ENCODE measurements around the gene LRP8.

The LRP8 gene

GRCh38 chr1:53278298-53278725, 49.6 kb downstream of the LRP8 start:
- TF ChIP-seq POLR2AphosphoS5 (IDR thresholded peaks at IDR 0.05; ENCODE audit: low read depth, low read length) (no peak), TAF1 (IDR thresholded peaks at IDR 0.05; ENCODE audit: borderline replicate concordance, insufficient read depth, low read length) (no peak), SIN3A (IDR thresholded peaks at IDR 0.05; ENCODE audit: borderline replicate concordance, insufficient read depth, low read length) (no peak), FOXP2 (optimal IDR thresholded peaks at IDR 0.05; ENCODE audit: borderline replicate concordance, extremely low read depth, extremely low read length, insufficient read depth) (no peak), REST (IDR thresholded peaks at IDR 0.05; ENCODE audit: insufficient read depth in 1 of 2, low read depth in 2 of 2, low read length in 2 of 2) (no peak)

- TF ChIP-seq POLR2AphosphoS5 (IDR thresholded peaks at IDR 0.05; ENCODE audit: low read depth, low read length): no peak
- TF ChIP-seq FOXP2 (optimal IDR thresholded peaks at IDR 0.05; ENCODE audit: borderline replicate concordance, extremely low read depth, extremely low read length, insufficient read depth): no peak
These were observed 50.5 kb downstream of the LRP8 start for GRCh38 chr1:53277326-53277725.

GRCh38 chr1:53276902-53277281, 51.0 kb downstream of the LRP8 start:
- TF ChIP-seq POLR2AphosphoS5 (IDR thresholded peaks at IDR 0.05; ENCODE audit: low read depth, low read length): no peak
- no peak for TF ChIP-seq SIN3A (IDR thresholded peaks at IDR 0.05; ENCODE audit: borderline replicate concordance, insufficient read depth, low read length)
- TF ChIP-seq FOXP2 (optimal IDR thresholded peaks at IDR 0.05; ENCODE audit: borderline replicate concordance, extremely low read depth, extremely low read length, insufficient read depth): no peak

GRCh38 chr1:53276153-53276901, 51.5 kb downstream of the LRP8 start:
- no peak for TF ChIP-seq FOXP2 (optimal IDR thresholded peaks at IDR 0.05; ENCODE audit: borderline replicate concordance, extremely low read depth, extremely low read length, insufficient read depth)
- TF ChIP-seq REST (IDR thresholded peaks at IDR 0.05; ENCODE audit: insufficient read depth in 1 of 2, low read depth in 2 of 2, low read length in 2 of 2): no peak
- no peak for TF ChIP-seq SIN3A (IDR thresholded peaks at IDR 0.05; ENCODE audit: borderline replicate concordance, insufficient read depth, low read length)
- no peak for TF ChIP-seq POLR2AphosphoS5 (IDR thresholded peaks at IDR 0.05; ENCODE audit: low read depth, low read length)
- TF ChIP-seq TAF1 (IDR thresholded peaks at IDR 0.05; ENCODE audit: borderline replicate concordance, insufficient read depth, low read length): no peak

GRCh38 chr1:53275566-53275965, 52.3 kb downstream of the LRP8 start:
- TF ChIP-seq FOXP2 (optimal IDR thresholded peaks at IDR 0.05; ENCODE audit: borderline replicate concordance, extremely low read depth, extremely low read length, insufficient read depth) (no peak), SIN3A (IDR thresholded peaks at IDR 0.05; ENCODE audit: borderline replicate concordance, insufficient read depth, low read length) (no peak)

GRCh38 chr1:53274541-53275185, 53.2 kb downstream of the LRP8 start:
- TF ChIP-seq SIN3A (IDR thresholded peaks at IDR 0.05; ENCODE audit: borderline replicate concordance, insufficient read depth, low read length): no peak
- no peak for TF ChIP-seq REST (IDR thresholded peaks at IDR 0.05; ENCODE audit: insufficient read depth in 1 of 2, low read depth in 2 of 2, low read length in 2 of 2)
- TF ChIP-seq FOXP2 (optimal IDR thresholded peaks at IDR 0.05; ENCODE audit: borderline replicate concordance, extremely low read depth, extremely low read length, insufficient read depth): no peak
- no peak for TF ChIP-seq TAF1 (IDR thresholded peaks at IDR 0.05; ENCODE audit: borderline replicate concordance, insufficient read depth, low read length)
- no peak for TF ChIP-seq POLR2AphosphoS5 (IDR thresholded peaks at IDR 0.05; ENCODE audit: low read depth, low read length)
